IMR-90 (cell line): ENCODE measurements around the gene MOG.

Experiments used
- CEBPB ChIP-seq: IDR thresholded peaks from 2 replicates; pipeline ENCODE4 v1.6.1; 2012; ENCODE audit warnings: low read depth, low read length, improper control_type of control experiment
- CTCF ChIP-seq: conservative IDR thresholded peaks from 2 replicates; pipeline ENCODE4 v1.5.1; 2012; ENCODE audit warnings: mild to moderate bottlenecking, low read depth, low read length, improper control_type of control experiment
- FOS ChIP-seq: fragments of 150-350 bp; IDR thresholded peaks from 2 replicates; pipeline ENCODE4 v1.6.1; 2016; ENCODE audit warnings: low read depth, low read length
- MAFK ChIP-seq: IDR thresholded peaks from 2 replicates; pipeline ENCODE4 v1.6.1; 2012; ENCODE audit warnings: low read depth, low read length, improper control_type of control experiment
- MAZ ChIP-seq: IDR thresholded peaks from 2 replicates; pipeline ENCODE4 v1.6.1; 2012; ENCODE audit warnings: low read depth, mild to moderate bottlenecking, low read length, improper control_type of control experiment, moderate library complexity, borderline replicate concordance
- MXI1 ChIP-seq: IDR thresholded peaks from 2 replicates; pipeline ENCODE4 v1.6.1; 2012; ENCODE audit warnings: low read depth, mild to moderate bottlenecking, low read length, moderate library complexity, borderline replicate concordance
- NFE2L2 ChIP-seq: fragments of 150-350 bp; IDR thresholded peaks from 2 replicates; pipeline ENCODE4 v1.6.1; 2016; ENCODE audit warnings: low read depth, mild to moderate bottlenecking, low read length
- POLR2A ChIP-seq: IDR thresholded peaks from 2 replicates; pipeline ENCODE4 v1.6.1; 2012; ENCODE audit warnings: mild to moderate bottlenecking, low read depth, low read length
- RAD21 ChIP-seq: IDR thresholded peaks from 2 replicates; pipeline ENCODE4 v1.6.1; 2012; ENCODE audit warnings: low read length, improper control_type of control experiment
- RCOR1 ChIP-seq: IDR thresholded peaks from 2 replicates; pipeline ENCODE4 v1.6.1; 2012; ENCODE audit warnings: mild to moderate bottlenecking, low read length, improper control_type of control experiment; ENCODE audit not compliant: insufficient replicate concordance
- SMC3 ChIP-seq: fragments of 150-350 bp; IDR thresholded peaks from 2 replicates; pipeline ENCODE4 v1.6.1; 2016; ENCODE audit warnings: low read depth, mild to moderate bottlenecking, antibody characterized with exemption, low read length, moderate library complexity
- TF ChIP-seq, protein P1 (sequence below): fragments of 150-350 bp; IDR thresholded peaks from 2 replicates; pipeline ENCODE4 v1.6.1; 2017; ENCODE audit warnings: mild to moderate bottlenecking, antibody characterized with exemption, low read length, low read depth

- no peak for TF ChIP-seq MAFK
- TF ChIP-seq CTCF, result no peak
- TF ChIP-seq POLR2A, result no peak
- no peak for TF ChIP-seq NFE2L2
- no peak for TF ChIP-seq SMC3
- no peak for TF ChIP-seq RAD21
- TF ChIP-seq MAZ, result no peak
- no peak for TF ChIP-seq MXI1
- TF ChIP-seq FOS, result no peak
- TF ChIP-seq RCOR1, result no peak
- TF ChIP-seq, protein P1, sequence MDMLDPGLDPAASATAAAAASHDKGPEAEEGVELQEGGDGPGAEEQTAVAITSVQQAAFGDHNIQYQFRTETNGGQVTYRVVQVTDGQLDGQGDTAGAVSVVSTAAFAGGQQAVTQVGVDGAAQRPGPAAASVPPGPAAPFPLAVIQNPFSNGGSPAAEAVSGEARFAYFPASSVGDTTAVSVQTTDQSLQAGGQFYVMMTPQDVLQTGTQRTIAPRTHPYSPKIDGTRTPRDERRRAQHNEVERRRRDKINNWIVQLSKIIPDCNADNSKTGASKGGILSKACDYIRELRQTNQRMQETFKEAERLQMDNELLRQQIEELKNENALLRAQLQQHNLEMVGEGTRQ, result no peak
- TF ChIP-seq CEBPB, result no peak
Observed at GRCh38 chr6:29678114-29678513, 21.2 kb downstream of the MOG start.
